Right ventricle myocardium superior (tissue), 1 donor: ENCODE data around the gene TEAD4. TPM values are rescaled to one million over a fixed set of nuclear protein-coding genes. Genes with fewer than 3 reads are reported as not detected.
A peak's percentile ranks its signal among the peaks of the same experiment; 100 is the strongest.

Source experiments
- ATAC-seq: fragments of 200-7000 bp; cut with Tn5 transposase; one replicate; pipeline ENCODE4 v1.9.1; 2020; ENCODE audit warnings: mild to moderate bottlenecking; ENCODE audit not compliant: poor library complexity
- DNase-seq: peaks from one replicate; pipeline ENCODE4 v3.0.0-alpha.2; 2020
- intact Hi-C: fragments of 100-400 bp; cut with DNase I; formaldehyde crosslinking; loops from one replicate; pipeline ENCODE4 v1.11.2; 2022
- total RNA-seq: library from RNA; stranded (reverse); fragmentation: NEBNext Ultra II Directional; extraction: Animal tissue kit (Norgen Biotek cat#: 25700); gene quantifications from one replicate; pipeline ENCODE4 v1.2.1, GENCODE V29; 2021
- donor health status: DM: no; HTN: yes; CAD: no; lungs with severe emphysema.

Gene TEAD4
- total RNA-seq, 1 donor from 2014 or later, result 7.6 TPM

GRCh38 chr12:3083921-3084347 lies 124.7 kb downstream of the TEAD4 start:
- DNase-seq (no peak), ATAC-seq (peak; percentile 55)
- intact Hi-C loops, result no loop called here

- DNase-seq, result peak; percentile 50
- intact Hi-C loops, result loop anchor here (5.0 kb wide), 1 partner anchor 38 kb away; no protein-coding TSS in a partner anchor
- ATAC-seq, result peak; percentile 61
These were observed 125.5 kb downstream of the TEAD4 start for GRCh38 chr12:3084742-3085141.

GRCh38 chr12:3085341-3086139 lies 126.3 kb downstream of the TEAD4 start:
- no peak for ATAC-seq
- no peak for DNase-seq
- intact Hi-C loops, result loop anchor here (5.0 kb wide), 1 partner anchor 37 kb away; no protein-coding TSS in a partner anchor

- DNase-seq (no peak), ATAC-seq (no peak)
- intact Hi-C loops, result loop anchor here (5.0 kb wide), 1 partner anchor 36 kb away; no protein-coding TSS in a partner anchor
These were observed 127.0 kb downstream of the TEAD4 start for GRCh38 chr12:3086211-3086610.

- DNase-seq (no peak), ATAC-seq (no peak)
- intact Hi-C loops, result loop anchor here (5.0 kb wide), 1 partner anchor 35 kb away; no protein-coding TSS in a partner anchor
These were observed 127.6 kb downstream of the TEAD4 start for GRCh38 chr12:3086729-3087323.

- DNase-seq, result no peak
- ATAC-seq, result no peak
- intact Hi-C loops, result loop anchor here (5.0 kb wide), 1 partner anchor 34 kb away; no protein-coding TSS in a partner anchor
These were observed 128.8 kb downstream of the TEAD4 start for GRCh38 chr12:3087758-3088650.

- no peak for ATAC-seq
- intact Hi-C loops, result loop anchor here (5.0 kb wide), 1 partner anchor 33 kb away; no protein-coding TSS in a partner anchor
- DNase-seq, result no peak
These were observed 130.4 kb downstream of the TEAD4 start for GRCh38 chr12:3089588-3089987.

Other genes starting within 250 kb of the TEAD4 start
- 63.3 TPM for gene FKBP4, start 164.4 kb upstream of the TEAD4 start, total RNA-seq
- gene ITFG2, start 146.7 kb upstream of the TEAD4 start, total RNA-seq, result 12.2 TPM
- 2.0 TPM for gene NRIP2, start 124.4 kb upstream of the TEAD4 start, total RNA-seq
- not detected for gene TEX52, start 102.4 kb upstream of the TEAD4 start, total RNA-seq
- 1.5 TPM for gene FOXM1, start 82.2 kb upstream of the TEAD4 start, total RNA-seq
- 3.3 TPM for gene RHNO1, start 82.2 kb upstream of the TEAD4 start, total RNA-seq
- 4.6 TPM for gene TULP3, start 68.5 kb upstream of the TEAD4 start, total RNA-seq
- gene TSPAN9, start 118.0 kb downstream of the TEAD4 start, total RNA-seq, result 156 TPM